HK-2 (cell line): ENCODE results near the gene SLCO4A1.

Experiments
- DNase-seq: peaks from one replicate; pipeline ENCODE4 v3.0.0-alpha.2; 2018; ENCODE audit not compliant: unreplicated experiment

SLCO4A1 gene

GRCh38 chr20:62637521-62638054 lies 4.7 kb upstream of the SLCO4A1 start:
- no peak for DNase-seq

GRCh38 chr20:62638055-62638570 lies 4.2 kb upstream of the SLCO4A1 start:
- DNase-seq = no peak

GRCh38 chr20:62638679-62639406 lies 3.5 kb upstream of the SLCO4A1 start:
- no peak for DNase-seq

GRCh38 chr20:62639765-62640164 lies 2.5 kb upstream of the SLCO4A1 start:
- no peak for DNase-seq

GRCh38 chr20:62640870-62641269 lies 1.4 kb upstream of the SLCO4A1 start:
- DNase-seq = no peak

GRCh38 chr20:62641321-62642050 lies 817 bp upstream of the SLCO4A1 start:
- DNase-seq = no peak

- peak; percentile 67 for DNase-seq
These were observed 590 bp downstream of the SLCO4A1 start for GRCh38 chr20:62642666-62643520.

GRCh38 chr20:62643521-62644043 lies 1.3 kb downstream of the SLCO4A1 start:
- no peak for DNase-seq

GRCh38 chr20:62644044-62644795 lies 1.9 kb downstream of the SLCO4A1 start:
- DNase-seq = peak; percentile 33

GRCh38 chr20:62644802-62645496 lies 2.6 kb downstream of the SLCO4A1 start:
- DNase-seq = no peak

- DNase-seq = no peak
These were observed 3.3 kb downstream of the SLCO4A1 start for GRCh38 chr20:62645613-62646012.

- DNase-seq = no peak
These were observed 4.7 kb downstream of the SLCO4A1 start for GRCh38 chr20:62646851-62647520.

- DNase-seq = no peak
These were observed 5.4 kb downstream of the SLCO4A1 start for GRCh38 chr20:62647521-62648317.

GRCh38 chr20:62648318-62648995 lies 6.2 kb downstream of the SLCO4A1 start:
- DNase-seq = no peak

- no peak for DNase-seq
These were observed 6.8 kb downstream of the SLCO4A1 start for GRCh38 chr20:62649140-62649539.

- no peak for DNase-seq
These were observed 8.4 kb downstream of the SLCO4A1 start for GRCh38 chr20:62650551-62651284.

- DNase-seq = no peak
These were observed 9.2 kb downstream of the SLCO4A1 start for GRCh38 chr20:62651285-62652021.
